Ishikawa (cell line): ENCODE data around the gene ZHX3.

Source experiments
- CEBPB ChIP-seq: IDR thresholded peaks from 2 replicates; pipeline ENCODE4 v1.6.1; 2012
- CREB1 ChIP-seq: IDR thresholded peaks from 2 replicates; pipeline ENCODE4 v1.6.1; 2012; ENCODE audit warnings: low read depth
- EGR1 ChIP-seq: IDR thresholded peaks from 2 replicates; pipeline ENCODE4 v1.6.1; 2012
- EP300 ChIP-seq: IDR thresholded peaks from 2 replicates; pipeline ENCODE4 v1.6.1; 2012; ENCODE audit warnings: borderline replicate concordance
- FOXM1 ChIP-seq: IDR thresholded peaks from 2 replicates; pipeline ENCODE4 v1.6.1; 2012; ENCODE audit warnings: low read depth, borderline replicate concordance
- NFIC ChIP-seq: IDR thresholded peaks from 2 replicates; pipeline ENCODE4 v1.6.1; 2012
- RAD21 ChIP-seq: IDR thresholded peaks from 2 replicates; pipeline ENCODE4 v1.6.1; 2012; ENCODE audit warnings: low read depth
- TAF1 ChIP-seq: IDR thresholded peaks from 2 replicates; pipeline ENCODE4 v1.6.1; 2012; ENCODE audit warnings: low read depth, mild to moderate bottlenecking
- TCF12 ChIP-seq: IDR thresholded peaks from 2 replicates; pipeline ENCODE4 v1.6.1; 2012; ENCODE audit warnings: low read depth
- TEAD4 ChIP-seq: IDR thresholded peaks from 2 replicates; pipeline ENCODE4 v1.6.1; 2012
- YY1 ChIP-seq: IDR thresholded peaks from 2 replicates; pipeline ENCODE4 v1.6.1; 2012; ENCODE audit warnings: low read depth
- ZBTB7A ChIP-seq: IDR thresholded peaks from 2 replicates; pipeline ENCODE4 v1.6.1; 2012; ENCODE audit warnings: low read depth
- TF ChIP-seq, protein P1 (sequence below): IDR thresholded peaks from 2 replicates; pipeline ENCODE4 v1.6.1; 2012
- TF ChIP-seq, protein P2 (sequence below): IDR thresholded peaks from 2 replicates; pipeline ENCODE4 v1.6.1; 2012; ENCODE audit warnings: low read depth, mild to moderate bottlenecking
- TF ChIP-seq, protein P3 (sequence below): IDR thresholded peaks from 2 replicates; pipeline ENCODE4 v1.6.1; 2012

ZHX3 gene

DNA sequence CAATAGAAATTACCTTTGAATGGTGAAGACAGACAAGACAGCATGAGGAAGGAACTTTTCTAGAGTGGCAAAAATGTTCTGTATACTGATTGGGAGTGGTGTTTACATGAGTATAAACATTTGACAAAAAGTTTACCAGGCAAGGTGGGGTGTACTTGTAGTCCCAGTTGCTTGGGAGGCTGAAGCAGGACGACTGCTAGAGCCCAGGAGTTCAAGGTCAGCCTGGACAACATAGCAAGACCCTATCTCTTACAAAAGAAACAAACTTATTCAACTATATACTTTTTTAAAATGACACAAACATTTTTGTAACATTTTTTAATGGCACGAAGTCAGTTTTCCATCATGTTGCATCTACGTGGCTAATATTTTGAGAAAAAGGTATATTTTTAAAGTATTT, 40.5 kb downstream of the ZHX3 start:
- TF ChIP-seq TAF1 = no peak
- no peak for TF ChIP-seq TEAD4
- TF ChIP-seq, protein P1, sequence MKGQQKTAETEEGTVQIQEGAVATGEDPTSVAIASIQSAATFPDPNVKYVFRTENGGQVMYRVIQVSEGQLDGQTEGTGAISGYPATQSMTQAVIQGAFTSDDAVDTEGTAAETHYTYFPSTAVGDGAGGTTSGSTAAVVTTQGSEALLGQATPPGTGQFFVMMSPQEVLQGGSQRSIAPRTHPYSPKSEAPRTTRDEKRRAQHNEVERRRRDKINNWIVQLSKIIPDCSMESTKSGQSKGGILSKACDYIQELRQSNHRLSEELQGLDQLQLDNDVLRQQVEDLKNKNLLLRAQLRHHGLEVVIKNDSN = no peak
- TF ChIP-seq, protein P2, sequence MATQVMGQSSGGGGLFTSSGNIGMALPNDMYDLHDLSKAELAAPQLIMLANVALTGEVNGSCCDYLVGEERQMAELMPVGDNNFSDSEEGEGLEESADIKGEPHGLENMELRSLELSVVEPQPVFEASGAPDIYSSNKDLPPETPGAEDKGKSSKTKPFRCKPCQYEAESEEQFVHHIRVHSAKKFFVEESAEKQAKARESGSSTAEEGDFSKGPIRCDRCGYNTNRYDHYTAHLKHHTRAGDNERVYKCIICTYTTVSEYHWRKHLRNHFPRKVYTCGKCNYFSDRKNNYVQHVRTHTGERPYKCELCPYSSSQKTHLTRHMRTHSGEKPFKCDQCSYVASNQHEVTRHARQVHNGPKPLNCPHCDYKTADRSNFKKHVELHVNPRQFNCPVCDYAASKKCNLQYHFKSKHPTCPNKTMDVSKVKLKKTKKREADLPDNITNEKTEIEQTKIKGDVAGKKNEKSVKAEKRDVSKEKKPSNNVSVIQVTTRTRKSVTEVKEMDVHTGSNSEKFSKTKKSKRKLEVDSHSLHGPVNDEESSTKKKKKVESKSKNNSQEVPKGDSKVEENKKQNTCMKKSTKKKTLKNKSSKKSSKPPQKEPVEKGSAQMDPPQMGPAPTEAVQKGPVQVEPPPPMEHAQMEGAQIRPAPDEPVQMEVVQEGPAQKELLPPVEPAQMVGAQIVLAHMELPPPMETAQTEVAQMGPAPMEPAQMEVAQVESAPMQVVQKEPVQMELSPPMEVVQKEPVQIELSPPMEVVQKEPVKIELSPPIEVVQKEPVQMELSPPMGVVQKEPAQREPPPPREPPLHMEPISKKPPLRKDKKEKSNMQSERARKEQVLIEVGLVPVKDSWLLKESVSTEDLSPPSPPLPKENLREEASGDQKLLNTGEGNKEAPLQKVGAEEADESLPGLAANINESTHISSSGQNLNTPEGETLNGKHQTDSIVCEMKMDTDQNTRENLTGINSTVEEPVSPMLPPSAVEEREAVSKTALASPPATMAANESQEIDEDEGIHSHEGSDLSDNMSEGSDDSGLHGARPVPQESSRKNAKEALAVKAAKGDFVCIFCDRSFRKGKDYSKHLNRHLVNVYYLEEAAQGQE = no peak
- TF ChIP-seq RAD21 = no peak
- no peak for TF ChIP-seq EP300
- TF ChIP-seq ZBTB7A = no peak
- TF ChIP-seq EGR1 = no peak
- no peak for TF ChIP-seq NFIC
- TF ChIP-seq FOXM1 = no peak
- no peak for TF ChIP-seq CEBPB
- no peak for TF ChIP-seq YY1
- TF ChIP-seq, protein P3, sequence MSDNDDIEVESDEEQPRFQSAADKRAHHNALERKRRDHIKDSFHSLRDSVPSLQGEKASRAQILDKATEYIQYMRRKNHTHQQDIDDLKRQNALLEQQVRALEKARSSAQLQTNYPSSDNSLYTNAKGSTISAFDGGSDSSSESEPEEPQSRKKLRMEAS = no peak
- no peak for TF ChIP-seq TCF12
- TF ChIP-seq CREB1 = no peak

DNA sequence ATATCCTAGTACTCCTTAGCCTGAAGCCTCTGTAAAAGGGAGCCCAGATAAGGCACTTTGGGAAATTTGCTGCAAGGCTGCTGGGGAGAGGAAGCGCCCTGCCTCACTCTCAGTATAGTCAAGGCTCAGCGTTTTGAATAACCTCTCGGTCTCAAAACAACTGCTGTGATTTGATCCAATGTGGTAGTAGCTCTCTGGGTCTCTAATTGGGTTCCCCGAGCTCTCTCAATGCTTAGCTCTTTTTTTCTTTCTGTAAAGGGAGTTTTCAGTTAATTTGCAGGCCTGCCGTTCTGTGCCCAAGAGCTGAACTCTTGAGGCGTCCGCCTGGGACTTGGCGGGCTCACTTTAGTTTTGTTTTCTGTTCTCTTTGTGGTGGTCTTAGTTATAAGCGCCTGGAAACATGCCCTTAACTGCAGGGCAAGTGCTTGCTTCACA, 41.2 kb downstream of the ZHX3 start:
- TF ChIP-seq, protein P2 = no peak
- TF ChIP-seq TAF1 (no peak), FOXM1 (no peak), TCF12 (no peak), EGR1 (no peak), NFIC (no peak), ZBTB7A (no peak), EP300 (no peak), RAD21 (no peak)
- TF ChIP-seq, protein P1 = no peak
- TF ChIP-seq, protein P3 = no peak

DNA sequence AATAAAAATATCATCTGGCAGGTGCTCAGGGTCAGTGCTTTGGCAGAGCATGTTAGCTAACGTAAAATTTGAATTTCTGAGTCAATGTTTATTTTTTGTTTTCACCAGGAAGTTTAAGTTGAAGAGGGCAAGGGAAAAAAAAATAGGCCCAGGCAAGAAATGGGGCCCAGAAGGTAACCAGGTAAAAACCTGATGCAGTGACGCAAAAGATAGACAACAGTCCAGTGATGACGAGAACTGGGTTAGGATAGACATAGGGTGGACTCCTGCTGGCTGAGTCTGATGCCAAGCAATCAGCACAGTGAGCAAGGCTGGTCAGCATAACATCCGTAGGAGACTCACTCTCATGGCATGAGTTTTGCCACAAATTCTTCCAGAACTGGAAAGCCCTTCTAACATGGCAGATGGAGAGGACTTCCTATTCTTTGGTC, 42.2 kb downstream of the ZHX3 start:
- TF ChIP-seq ZBTB7A (no peak), FOXM1 (no peak), NFIC (no peak), EGR1 (no peak), TCF12 (no peak), TEAD4 (no peak), YY1 (no peak), CREB1 (no peak), EP300 (no peak), RAD21 (no peak), TAF1 (no peak), CEBPB (no peak)
- TF ChIP-seq, protein P3 = no peak
- TF ChIP-seq, protein P1 = no peak
- TF ChIP-seq, protein P2 = no peak

DNA sequence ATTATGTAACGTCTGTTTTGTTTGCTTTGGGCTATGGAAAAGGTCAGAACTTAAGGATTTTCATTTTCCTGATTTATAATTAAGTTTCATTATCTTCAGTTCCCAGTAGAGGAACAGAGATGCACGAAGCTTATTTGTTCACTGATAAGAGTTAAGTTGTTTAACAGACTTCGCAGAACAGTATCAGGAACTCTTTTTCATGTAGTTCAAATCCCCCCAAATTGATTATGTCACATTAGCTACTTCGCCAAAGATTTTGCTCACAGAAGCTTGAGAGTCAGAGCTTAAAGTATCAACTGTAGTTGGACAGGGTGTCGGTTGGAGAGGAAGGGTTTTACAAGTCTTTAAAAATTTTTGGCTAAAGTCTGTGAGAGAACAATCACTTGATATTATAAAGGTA, 43.4 kb downstream of the ZHX3 start:
- TF ChIP-seq NFIC = no peak
- no peak for TF ChIP-seq CREB1
- no peak for TF ChIP-seq YY1
- no peak for TF ChIP-seq TCF12
- TF ChIP-seq TEAD4 = no peak
- TF ChIP-seq, protein P2 = no peak
- no peak for TF ChIP-seq CEBPB
- no peak for TF ChIP-seq ZBTB7A
- TF ChIP-seq, protein P1 = no peak
- TF ChIP-seq EP300 = no peak
- TF ChIP-seq RAD21 = no peak
- no peak for TF ChIP-seq TAF1
- no peak for TF ChIP-seq EGR1
- no peak for TF ChIP-seq FOXM1
- TF ChIP-seq, protein P3 = no peak
